ENCODE results near the gene PKNOX2.

The PKNOX2 gene

DNA sequence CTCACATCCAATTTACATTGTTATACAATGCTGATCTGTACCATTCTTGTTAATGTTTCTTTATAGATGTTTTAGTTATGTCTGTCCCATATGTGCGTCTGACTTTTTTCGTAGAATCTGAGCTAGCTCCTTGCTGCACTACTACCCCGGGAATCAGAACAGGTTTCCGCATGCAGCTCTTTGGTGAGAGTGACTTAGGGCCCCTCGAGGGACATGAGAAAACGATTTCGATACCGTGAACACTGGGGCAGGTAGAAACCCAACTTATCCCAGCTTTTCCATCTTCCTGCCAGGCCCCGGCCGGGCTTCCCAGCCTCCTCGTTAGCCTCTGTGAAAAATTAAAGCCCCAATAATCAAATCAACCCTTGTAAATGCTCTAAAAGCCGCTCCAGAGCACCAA, 23.4 kb upstream of the PKNOX2 start:
- Mint-ChIP-seq H3K36me3 (no peaks in the 10 kb centered on the region), H3K27me3 (peaks cover 45% of the 10 kb centered on the region), H3K4me1 (peaks cover 2% of the 10 kb centered on the region), H3K4me3 (no peak overlapping the region), H3K9me3 (no peaks in the 10 kb centered on the region), H3K27ac (no peak overlapping the region)
- CTCF ChIA-PET, result interaction anchor here (0.8 to 4.0 kb wide), 24 partner anchors 9 to 496 kb away, joined by 3 to 51 read pairs (median 3); partner anchors contain the start of gene TMEM218
- DNase-seq, result no peak

DNA sequence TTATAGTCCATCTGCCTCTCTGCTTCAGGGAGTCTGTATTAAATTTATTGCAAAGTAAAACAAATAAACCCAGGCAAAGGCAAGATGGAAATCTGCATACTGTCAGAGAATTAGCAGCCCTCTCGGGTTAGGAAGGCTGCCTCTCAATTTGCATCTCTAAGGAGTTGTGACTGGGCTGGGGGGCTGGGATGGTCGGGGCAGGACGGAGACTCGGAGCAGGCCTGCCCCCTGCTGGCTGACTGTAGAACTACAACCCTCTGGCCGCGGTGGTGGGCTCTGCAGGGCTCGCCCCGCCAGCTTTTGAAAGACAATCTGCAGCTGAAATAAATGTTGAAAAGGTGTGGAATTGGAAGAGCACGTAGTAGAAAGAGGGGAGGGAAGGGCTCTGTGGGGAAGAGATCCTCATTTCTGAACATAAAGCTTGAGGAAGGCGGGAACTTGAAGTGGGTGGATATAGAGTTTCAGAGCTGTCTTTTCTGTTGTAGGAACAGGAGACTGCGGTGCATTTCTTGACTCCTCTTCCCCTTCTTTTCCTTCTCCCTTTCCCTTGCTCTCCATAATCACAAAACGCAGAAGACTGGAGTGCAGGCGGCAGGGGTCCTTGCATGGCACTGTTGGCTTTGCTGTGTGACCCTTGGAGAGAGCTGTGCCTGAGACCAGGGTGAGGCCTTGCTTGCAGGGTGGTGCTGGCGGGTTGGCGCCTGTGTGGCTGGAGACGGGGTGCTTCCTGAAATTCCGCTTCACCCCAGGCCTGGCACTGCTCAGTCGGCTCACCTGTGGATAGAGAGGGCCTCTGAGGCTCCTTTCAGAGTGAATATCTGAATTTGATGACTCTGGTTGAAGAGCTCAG, 22.6 kb upstream of the PKNOX2 start:
- Mint-ChIP-seq H3K27ac (no peak overlapping the region), H3K27me3 (peaks cover 43% of the 10 kb centered on the region), H3K36me3 (no peaks in the 10 kb centered on the region), H3K9me3 (no peaks in the 10 kb centered on the region), H3K4me3 (no peak overlapping the region), H3K4me1 (peaks cover 2% of the 10 kb centered on the region)
- DNase-seq, result peak; percentile 65
- CTCF ChIA-PET, result interaction anchor here (0.6 to 4.0 kb wide), 41 partner anchors 9 to 497 kb away, joined by 3 to 51 read pairs (median 3); partner anchors contain the start of genes SLC37A2 and TMEM218

DNA sequence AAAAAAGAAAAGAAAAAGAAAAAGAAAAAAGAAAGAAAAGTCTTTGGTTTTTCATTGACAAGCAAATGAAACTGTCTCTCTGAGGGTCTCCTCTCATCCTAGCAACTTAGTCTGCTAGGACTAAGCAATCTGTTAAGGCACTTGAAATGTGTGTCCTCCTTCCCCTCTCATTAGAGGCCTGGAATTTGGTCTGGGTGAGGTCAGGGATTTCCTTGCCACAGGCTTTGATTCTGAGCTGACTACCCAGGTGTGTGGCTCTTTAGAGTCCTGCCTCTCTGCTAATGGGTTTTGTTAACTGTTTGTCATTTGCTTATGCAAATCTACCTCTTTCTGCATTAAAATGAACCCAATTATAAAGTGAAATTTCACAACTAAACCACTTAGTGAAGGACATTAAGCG, 18.3 kb upstream of the PKNOX2 start:
- Mint-ChIP-seq H3K9me3 (no peaks in the 10 kb centered on the region), H3K4me3 (no peak overlapping the region), H3K36me3 (no peaks in the 10 kb centered on the region), H3K27ac (no peak overlapping the region), H3K4me1 (peaks cover 2% of the 10 kb centered on the region), H3K27me3 (peaks cover 13% of the 10 kb centered on the region)
- CTCF ChIA-PET, result no interaction called here
- no peak for DNase-seq

DNA sequence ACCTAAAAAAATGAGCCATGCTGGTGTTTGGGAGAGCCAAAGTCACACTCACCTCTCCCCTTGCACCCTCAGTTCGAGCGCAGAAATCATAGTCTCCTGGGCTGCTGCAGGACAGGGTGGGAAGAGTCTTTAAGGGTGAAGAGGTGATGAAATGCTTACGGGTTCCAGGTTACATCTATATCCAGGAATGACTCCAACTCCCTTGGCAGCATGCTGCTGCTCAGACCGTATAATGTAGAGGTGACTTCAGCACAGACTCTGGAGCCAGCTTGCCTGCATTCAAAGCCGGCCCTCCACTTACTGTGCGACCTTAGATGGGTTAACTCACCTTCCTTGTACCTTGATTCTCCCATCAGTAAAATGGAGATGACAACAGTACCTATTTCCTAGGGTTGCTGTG, 17.3 kb upstream of the PKNOX2 start:
- no peaks in the 10 kb centered on the region for H3K36me3 Mint-ChIP-seq
- no peaks in the 10 kb centered on the region for H3K9me3 Mint-ChIP-seq
- no peak overlapping the region for H3K4me3 Mint-ChIP-seq
- DNase-seq, result no peak
- H3K27ac Mint-ChIP-seq, result no peak overlapping the region
- no peaks in the 10 kb centered on the region for H3K4me1 Mint-ChIP-seq
- peaks cover 13% of the 10 kb centered on the region for H3K27me3 Mint-ChIP-seq
- CTCF ChIA-PET, result no interaction called here

DNA sequence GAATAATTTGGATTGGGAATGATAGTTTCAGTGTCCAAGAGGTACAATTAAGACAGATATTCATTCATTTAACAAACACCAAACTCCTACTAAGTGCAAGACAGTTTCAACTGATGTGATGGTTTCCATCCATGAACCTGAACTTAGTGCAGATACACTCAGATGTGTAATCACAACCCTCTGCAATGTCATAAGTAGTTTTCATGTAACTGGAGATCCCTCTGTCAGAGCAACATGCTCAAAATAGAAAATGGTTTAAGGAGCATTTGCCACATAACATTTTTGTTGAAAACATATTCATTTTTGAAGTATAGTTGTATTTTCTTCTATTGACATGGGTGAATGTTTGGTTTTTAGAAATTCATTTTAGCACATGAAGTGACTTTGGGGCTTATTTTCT, 16.5 kb upstream of the PKNOX2 start:
- Mint-ChIP-seq H3K27me3 (peaks cover 14% of the 10 kb centered on the region), H3K9me3 (no peaks in the 10 kb centered on the region), H3K4me3 (no peak overlapping the region), H3K36me3 (no peaks in the 10 kb centered on the region), H3K27ac (no peak overlapping the region), H3K4me1 (no peaks in the 10 kb centered on the region)
- CTCF ChIA-PET, result no interaction called here
- no peak for DNase-seq

DNA sequence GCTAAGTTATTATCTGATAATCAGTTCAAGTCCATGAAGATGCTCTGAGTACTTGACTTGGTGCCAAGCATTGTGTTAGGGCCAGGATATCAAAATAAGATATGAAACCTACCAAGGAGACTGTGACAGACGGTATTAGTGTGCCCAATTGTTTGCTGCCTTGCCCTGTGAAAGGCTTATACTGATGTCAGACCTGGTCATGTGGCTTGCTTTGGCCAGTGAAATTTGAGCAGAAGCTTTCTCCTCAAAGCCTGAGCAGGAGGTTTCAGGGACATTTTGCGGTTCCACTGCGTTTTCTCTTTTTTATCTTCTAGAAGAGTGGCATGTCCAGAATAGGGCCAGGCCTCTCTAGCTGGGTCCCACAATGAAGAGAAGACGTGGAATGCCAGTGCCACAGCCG, 15.8 kb upstream of the PKNOX2 start:
- peaks cover 18% of the 10 kb centered on the region for H3K27me3 Mint-ChIP-seq
- H3K4me3 Mint-ChIP-seq, result no peak overlapping the region
- no peaks in the 10 kb centered on the region for H3K9me3 Mint-ChIP-seq
- H3K27ac Mint-ChIP-seq, result no peak overlapping the region
- H3K36me3 Mint-ChIP-seq, result no peaks in the 10 kb centered on the region
- CTCF ChIA-PET, result no interaction called here
- no peak for DNase-seq
- no peaks in the 10 kb centered on the region for H3K4me1 Mint-ChIP-seq

DNA sequence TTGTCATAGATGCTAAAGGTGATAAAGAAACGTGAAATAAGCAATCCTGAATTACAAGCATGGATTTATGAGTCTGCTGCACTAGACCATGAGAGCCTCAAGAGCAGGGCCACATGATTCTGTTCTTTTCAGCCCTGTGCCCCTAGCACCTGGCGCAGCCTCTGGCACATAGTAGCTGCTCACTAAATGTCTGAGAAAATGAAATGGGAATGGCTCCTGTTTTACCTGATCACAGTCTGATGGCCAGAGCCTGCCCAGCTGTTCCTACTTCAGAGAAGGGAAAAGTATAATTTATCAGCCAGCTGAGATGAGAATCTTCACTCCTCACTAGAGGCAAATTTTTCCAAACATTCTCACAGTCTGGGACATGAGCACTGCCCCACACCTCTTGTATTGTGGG, 10.7 kb upstream of the PKNOX2 start:
- no peak for DNase-seq
- Mint-ChIP-seq H3K36me3 (no peaks in the 10 kb centered on the region), H3K9me3 (peaks cover 11% of the 10 kb centered on the region), H3K4me1 (no peaks in the 10 kb centered on the region), H3K27ac (no peak overlapping the region), H3K4me3 (no peak overlapping the region), H3K27me3 (peaks cover 29% of the 10 kb centered on the region)
- CTCF ChIA-PET, result interaction anchor here (0.8 to 2.7 kb wide), 2 partner anchors 11 to 13 kb away, joined by 3 to 11 read pairs; no protein-coding TSS in a partner anchor

DNA sequence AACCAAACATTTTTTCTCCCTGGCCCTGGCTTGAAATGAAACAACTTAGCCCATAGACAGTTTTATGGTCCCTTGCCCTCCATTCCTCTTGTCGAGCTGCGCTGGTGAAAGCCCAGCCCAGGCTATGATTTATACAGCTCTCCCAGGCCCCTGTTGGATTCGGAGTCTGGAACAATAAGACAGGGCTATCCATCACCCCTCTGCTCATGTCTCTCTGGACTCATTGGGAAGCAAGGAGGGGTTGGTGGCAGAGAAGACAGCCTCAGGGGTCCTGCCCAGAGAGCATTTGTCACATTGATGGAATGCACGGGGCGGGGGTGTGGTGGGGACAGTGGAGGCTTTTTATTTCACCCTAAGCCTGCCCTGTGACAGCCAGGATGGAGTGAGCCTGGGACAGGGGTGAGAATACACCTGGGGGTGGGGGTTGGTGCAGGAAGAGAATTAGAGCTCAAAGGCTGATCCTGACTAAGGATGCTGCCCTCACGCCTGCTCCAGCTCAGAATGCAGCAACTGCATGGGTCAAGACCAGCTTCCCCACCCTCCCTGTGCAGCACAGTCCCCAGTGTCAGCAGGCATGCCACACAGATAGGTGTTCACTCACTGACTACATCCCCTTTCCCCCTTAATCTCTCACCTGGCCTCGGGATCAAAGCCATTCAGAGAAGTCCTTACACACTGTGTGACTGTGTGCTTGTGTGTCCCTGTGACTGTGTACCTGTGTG, 10.0 kb upstream of the PKNOX2 start:
- CTCF ChIA-PET, result interaction anchor here (0.8 to 2.7 kb wide), 2 partner anchors 12 to 14 kb away, joined by 3 to 11 read pairs; no protein-coding TSS in a partner anchor
- DNase-seq, result no peak
- H3K27ac Mint-ChIP-seq, result no peak overlapping the region
- H3K36me3 Mint-ChIP-seq, result no peaks in the 10 kb centered on the region
- peaks cover 32% of the 10 kb centered on the region for H3K27me3 Mint-ChIP-seq
- no peaks in the 10 kb centered on the region for H3K4me1 Mint-ChIP-seq
- H3K4me3 Mint-ChIP-seq, result no peak overlapping the region
- peaks cover 11% of the 10 kb centered on the region for H3K9me3 Mint-ChIP-seq

DNA sequence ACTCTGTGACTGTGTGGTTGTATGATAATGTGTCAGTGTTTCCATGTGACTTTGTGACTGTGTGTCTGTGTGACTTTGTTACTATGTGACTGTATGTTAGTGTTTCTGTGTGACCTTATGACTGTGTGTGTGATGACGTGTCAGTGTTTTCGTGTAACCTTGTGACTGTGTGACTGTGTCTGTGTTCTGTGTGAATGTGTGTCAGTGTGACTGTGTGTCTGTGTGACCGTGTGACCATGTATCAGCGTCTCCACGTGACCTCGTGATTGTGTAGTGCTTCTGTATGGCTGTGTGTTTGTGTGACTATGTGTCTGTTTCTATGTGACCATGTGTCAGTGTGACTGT, 9.5 kb upstream of the PKNOX2 start:
- Mint-ChIP-seq H3K9me3 (peaks cover 11% of the 10 kb centered on the region), H3K27ac (no peak overlapping the region), H3K4me3 (no peak overlapping the region), H3K4me1 (no peaks in the 10 kb centered on the region), H3K27me3 (peaks cover 36% of the 10 kb centered on the region), H3K36me3 (no peaks in the 10 kb centered on the region)
- CTCF ChIA-PET, result interaction anchor here (2.7 kb wide), 1 partner anchor 13 kb away, joined by 11 read pairs; no protein-coding TSS in a partner anchor
- DNase-seq, result no peak

DNA sequence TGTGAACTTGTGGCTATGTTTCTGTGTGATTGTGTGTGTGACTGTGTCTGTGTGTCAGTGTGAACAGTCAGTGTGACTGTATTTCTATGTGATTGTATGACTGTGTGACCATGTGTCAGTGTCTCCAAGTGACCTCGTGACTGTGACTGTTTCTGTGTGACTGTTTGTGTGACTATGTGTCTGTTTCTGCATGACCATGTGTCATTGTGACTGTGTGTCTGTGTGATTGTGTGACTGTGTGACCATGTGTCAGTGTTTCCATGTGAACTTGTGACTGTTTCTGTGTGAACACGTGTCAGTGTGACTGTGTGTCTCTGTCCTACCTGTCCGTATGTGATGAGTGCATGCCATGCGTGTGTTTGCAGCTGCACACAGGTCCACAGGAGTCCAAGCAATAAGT, 8.8 kb upstream of the PKNOX2 start:
- CTCF ChIA-PET, result no interaction called here
- peaks cover 41% of the 10 kb centered on the region for H3K27me3 Mint-ChIP-seq
- no peak overlapping the region for H3K4me3 Mint-ChIP-seq
- H3K4me1 Mint-ChIP-seq, result no peaks in the 10 kb centered on the region
- no peaks in the 10 kb centered on the region for H3K36me3 Mint-ChIP-seq
- H3K27ac Mint-ChIP-seq, result no peak overlapping the region
- DNase-seq, result no peak
- peaks cover 11% of the 10 kb centered on the region for H3K9me3 Mint-ChIP-seq

DNA sequence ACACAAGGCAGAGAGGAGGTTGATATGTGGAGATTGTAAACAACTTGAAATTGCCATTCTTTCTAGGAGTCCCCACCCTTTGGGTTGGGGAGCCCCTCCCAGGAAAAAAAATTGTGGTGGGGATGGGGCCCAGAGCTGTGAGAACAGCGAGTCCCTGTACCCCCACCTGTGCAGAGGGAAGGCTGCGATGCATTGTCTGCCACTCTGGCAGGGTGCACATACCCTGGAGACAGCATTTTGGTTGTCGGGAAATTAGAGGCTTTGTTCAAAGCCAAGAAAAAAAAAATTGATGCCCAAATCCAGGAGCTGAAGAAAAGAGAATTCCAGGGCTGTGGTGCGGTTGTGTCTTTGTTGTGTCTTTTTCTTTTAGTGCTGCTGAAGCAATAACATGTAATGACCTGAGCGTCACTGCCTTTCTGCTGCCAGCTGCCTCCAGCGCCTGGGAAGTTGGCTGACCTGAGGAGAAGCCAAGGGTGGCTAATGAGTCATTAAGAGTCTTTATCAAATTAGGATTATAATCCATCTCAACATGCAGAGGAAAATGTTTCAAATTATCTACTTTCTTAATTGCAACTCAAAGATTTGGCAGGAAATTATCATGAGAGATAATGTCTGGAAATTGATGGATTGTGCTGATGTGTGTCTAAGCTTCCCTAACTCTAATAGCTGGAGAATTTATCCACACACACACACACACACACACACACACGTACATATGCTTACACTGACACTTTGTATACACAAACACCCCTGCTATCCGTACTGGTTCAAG, 8.0 kb upstream of the PKNOX2 start:
- Mint-ChIP-seq H3K27ac (no peak overlapping the region), H3K9me3 (peaks cover 11% of the 10 kb centered on the region), H3K4me3 (no peak overlapping the region), H3K36me3 (no peaks in the 10 kb centered on the region), H3K27me3 (peaks cover 41% of the 10 kb centered on the region), H3K4me1 (no peaks in the 10 kb centered on the region)
- CTCF ChIA-PET, result no interaction called here
- DNase-seq, result no peak

DNA sequence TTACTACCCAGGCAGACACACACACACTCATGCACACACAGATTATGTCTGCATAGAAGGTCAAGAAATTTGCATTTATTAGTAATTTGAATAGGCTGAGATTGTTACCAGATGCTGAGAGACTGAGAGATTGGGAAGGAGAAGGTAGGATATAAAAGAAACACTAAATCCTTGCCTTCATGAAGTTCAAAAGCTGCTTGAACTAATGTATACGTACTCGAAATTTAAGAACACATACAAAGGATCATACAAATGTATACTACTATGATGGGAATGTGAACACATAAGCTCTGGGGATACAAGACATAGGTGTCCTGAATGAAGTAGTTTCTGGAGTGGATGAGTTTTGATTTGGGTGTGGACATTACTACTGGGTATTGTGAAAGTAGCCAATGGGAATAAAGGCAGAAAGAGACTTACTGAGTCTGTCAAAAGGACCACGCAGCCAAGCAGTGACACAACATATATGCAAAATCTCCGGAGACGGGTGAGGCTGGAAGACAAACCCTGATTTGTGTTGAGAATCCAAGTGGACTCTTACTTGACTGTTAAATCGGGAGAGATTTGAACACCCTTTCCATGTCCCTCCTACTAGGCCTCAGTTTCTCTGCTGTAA, 7.3 kb upstream of the PKNOX2 start:
- no peak overlapping the region for H3K27ac Mint-ChIP-seq
- H3K4me1 Mint-ChIP-seq, result no peaks in the 10 kb centered on the region
- CTCF ChIA-PET, result no interaction called here
- no peaks in the 10 kb centered on the region for H3K36me3 Mint-ChIP-seq
- H3K4me3 Mint-ChIP-seq, result no peak overlapping the region
- DNase-seq, result no peak
- H3K27me3 Mint-ChIP-seq, result peaks cover 37% of the 10 kb centered on the region
- peaks cover 11% of the 10 kb centered on the region for H3K9me3 Mint-ChIP-seq

DNA sequence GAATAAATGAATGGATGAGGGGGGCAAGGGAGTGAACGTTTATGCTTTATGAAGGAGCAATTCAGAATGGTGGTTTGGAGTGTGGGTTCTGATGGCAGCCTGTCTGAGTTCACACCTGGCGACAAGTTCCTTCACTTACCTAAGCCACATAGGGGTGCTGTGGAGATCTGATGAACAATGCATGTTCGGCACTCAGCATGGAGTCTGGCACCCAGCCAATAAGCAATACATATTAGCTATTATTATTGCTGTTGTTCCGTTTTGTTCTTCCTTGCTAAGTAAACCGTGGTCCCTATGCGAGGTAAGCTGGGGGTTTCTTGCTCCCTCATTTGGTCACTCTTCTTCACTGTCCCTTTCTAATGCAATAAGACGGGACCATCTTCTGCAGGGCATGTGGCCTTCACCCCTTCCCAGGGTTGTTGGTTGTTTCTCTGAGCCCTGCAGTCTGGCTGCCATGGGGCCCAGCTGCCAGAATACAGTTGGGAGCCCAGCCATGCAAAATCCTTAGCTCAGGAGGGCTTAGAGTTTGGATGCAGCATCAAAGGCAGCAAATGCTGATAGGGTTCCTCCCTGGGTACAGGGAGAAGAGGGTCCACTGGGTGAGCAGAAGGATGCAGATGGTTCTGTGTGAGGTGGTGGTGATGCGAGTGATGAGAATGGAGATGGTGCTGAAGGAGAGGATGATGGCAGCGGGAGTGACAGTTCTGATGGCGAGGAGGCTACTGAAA, 6.4 kb upstream of the PKNOX2 start:
- H3K36me3 Mint-ChIP-seq, result no peaks in the 10 kb centered on the region
- DNase-seq, result no peak
- H3K4me3 Mint-ChIP-seq, result no peak overlapping the region
- peaks cover 39% of the 10 kb centered on the region for H3K27me3 Mint-ChIP-seq
- H3K4me1 Mint-ChIP-seq, result no peaks in the 10 kb centered on the region
- peaks cover 11% of the 10 kb centered on the region for H3K9me3 Mint-ChIP-seq
- CTCF ChIA-PET, result interaction anchor here (1.6 kb wide), 1 partner anchor 188 kb away, joined by 3 read pairs; no protein-coding TSS in a partner anchor
- no peak overlapping the region for H3K27ac Mint-ChIP-seq
